ENCODE measurements around the gene EIF2S1.
"Not testable (repeated sequence)": the region's sequence is repeated elsewhere in the genome, so short reads cannot be mapped to it uniquely, and the experiment has no call there.

Gene EIF2S1

GRCh38 chr14:67359775-67360469, at the start of gene EIF2S1, which contains the start of gene ATP6V1D:
EIF2S1 (plus strand) TSS chr14:67360328; CDS start chr14:67364768, 4,440 bp downstream.
ATP6V1D (minus strand) TSS chr14:67359804; CDS start chr14:67359698, 106 bp downstream.
- peak; percentile 98 for FAIRE-seq

GRCh38 chr14:67311868-67312267, 48.3 kb upstream of the EIF2S1 start:
- no peak for FAIRE-seq

GRCh38 chr14:67313153-67313552, 47.0 kb upstream of the EIF2S1 start:
- FAIRE-seq, result no peak

DNA sequence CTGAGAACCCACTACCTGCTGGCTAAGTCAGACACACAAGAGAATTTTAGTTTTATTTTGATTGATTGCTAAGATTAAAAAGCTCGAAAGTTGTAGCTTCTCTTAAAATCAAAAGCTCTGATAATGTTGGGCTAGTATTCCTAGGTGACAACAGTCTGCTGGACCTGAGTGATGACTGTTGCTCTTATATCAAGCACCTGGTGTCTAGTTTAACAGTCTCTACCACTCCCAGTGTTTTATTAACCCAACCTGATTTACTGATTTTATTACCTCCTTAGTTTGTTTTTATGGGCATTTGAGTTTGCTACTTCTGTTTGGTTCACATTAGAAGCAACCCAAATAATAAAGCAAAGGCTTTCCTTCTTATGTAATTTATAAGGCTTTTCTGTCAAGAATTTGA, 42.3 kb upstream of the EIF2S1 start:
- no peak for FAIRE-seq

DNA sequence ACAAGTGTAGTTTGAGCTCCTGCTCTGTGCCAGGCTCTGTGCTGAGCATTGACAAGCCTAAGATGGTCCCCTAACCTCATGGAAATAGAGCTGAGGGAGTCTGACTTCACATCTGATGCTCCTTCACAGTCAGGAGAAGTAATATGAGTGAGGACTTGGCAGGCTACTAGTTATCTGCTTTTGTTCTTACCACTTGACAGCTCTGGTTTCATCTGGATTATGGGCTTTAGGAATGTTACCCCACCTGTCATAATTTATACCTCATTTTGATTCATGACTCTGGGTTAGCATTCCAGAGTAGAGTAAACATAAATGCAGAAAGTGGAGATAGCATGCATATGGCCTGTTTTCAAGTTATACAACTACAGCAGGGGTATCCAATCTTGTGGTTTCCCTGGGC, 41.0 kb upstream of the EIF2S1 start:
- no peak for FAIRE-seq

GRCh38 chr14:67329666-67330065, 30.5 kb upstream of the EIF2S1 start:
- FAIRE-seq, result not testable (repeated sequence)

GRCh38 chr14:67331368-67332125, 28.6 kb upstream of the EIF2S1 start:
- FAIRE-seq, result no peak

DNA sequence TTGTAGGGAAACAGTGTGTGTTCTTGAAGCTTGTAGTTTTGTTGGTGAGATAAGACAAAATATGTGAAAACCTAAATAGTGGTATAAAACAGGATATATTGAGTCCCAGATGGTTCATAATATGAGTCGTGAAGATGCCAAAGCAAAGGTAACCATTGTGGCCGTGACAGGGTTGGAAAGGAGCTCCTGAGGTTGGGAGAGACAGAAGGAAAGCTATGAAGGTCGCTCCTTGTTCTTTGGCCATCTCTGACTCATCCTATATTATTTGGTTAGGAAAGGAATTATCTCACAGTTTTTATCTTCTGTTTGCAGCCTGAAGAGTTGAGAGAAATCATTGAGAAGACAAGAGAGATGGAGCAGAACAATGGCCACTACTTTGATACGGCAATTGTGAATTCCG, 27.7 kb upstream of the EIF2S1 start:
- no peak for FAIRE-seq

DNA sequence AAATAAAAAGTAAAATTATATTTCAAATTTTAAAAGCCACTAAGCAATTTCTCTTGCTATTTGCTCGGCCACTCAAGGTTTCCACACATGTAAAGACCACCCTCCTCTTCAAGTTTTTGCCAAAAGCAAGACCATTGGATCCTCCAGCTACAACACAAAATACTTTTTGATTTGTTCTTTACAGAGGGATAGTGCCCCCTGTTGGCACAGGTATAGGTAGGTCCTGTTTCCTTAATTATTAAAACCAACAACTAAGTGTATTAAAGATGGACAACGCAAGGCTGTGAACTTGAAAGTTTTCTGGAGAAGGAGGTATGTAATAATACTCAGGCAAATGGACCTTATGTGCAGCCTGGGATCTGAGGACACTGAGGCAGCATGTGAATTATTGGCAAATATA, 24.3 kb upstream of the EIF2S1 start:
- no peak for FAIRE-seq

DNA sequence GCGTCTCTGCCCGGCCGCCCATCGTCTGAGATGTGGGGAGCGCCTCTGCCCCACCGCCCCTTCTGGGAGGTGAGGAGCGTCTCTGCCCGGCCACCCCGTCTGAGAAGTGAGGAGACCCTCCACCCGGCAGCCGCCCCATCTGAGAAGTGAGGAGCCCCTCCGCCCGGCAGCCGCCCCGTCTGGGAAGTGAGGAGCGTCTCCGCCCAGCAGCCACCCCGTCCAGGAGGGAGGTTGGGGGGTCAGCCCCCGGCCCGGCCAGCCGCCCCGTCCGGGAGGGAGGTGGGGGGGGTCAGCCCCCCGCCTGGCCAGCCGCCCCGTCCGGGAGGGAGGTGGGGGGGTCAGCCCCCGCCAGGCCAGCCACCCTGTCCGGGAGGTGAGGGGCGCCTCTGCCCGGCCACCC, 18.9 kb upstream of the EIF2S1 start:
- FAIRE-seq, result not testable (repeated sequence)

- FAIRE-seq, result no peak
These were observed 16.4 kb upstream of the EIF2S1 start for GRCh38 chr14:67343601-67344230.

DNA sequence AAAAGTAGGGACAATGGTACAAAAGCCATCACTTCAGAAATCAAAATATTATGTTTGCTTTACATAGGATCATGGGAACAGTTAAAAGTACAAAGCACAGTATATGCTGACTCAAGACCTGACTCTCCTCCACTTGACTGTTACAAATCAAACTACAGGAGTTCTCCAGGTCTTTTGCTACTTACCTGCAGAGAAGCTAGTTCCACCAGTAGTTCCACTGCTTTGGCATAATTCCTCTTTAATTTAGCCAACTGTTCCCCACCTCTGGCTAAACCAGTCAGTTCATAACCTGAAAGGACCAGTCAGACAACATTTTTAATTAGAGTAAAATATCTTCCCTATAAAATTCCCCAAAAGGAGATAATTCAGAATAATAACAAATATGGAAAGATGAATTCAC, 14.5 kb upstream of the EIF2S1 start:
- no peak for FAIRE-seq

DNA sequence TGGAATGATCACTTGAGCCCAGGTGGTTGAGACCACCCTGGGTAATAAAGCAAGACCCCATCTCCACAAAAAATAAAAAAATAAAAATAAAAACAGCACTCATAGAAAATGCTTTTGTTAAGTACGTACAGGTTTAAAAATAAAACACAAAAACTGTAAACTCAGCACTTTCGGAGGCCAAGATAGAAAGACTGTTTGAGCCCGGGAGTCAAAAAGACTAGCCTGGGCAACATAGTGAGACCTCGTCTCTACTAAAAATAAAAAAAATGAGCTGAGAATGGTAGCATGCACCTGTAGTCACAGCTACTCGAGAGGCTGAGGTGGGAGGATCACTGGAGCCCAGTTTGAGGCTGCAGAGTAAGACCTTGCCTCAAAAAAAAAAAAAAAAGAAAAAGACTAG, 8.1 kb upstream of the EIF2S1 start:
- no peak for FAIRE-seq

- no peak for FAIRE-seq
These were observed 2.8 kb upstream of the EIF2S1 start for GRCh38 chr14:67357186-67357968.

DNA sequence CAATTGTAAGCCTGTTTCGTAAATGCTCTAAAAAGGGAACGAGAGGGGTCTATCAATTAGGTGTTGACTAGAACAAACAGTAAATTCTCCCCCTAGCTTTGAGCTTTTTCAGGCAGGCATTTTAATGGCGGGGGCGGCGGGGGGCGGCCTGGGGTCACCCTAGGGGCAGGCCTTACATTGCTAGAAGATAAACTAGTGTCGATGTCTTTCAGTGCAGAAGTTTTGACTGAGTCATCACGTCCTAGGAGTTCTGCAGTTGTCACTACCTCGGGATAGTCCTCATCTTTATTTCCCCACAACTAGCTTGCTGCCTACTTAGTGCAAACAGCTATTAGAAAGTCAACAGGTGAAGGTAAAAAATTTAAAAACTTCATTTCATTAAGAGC, 2.2 kb upstream of the EIF2S1 start:
- no peak for FAIRE-seq

DNA sequence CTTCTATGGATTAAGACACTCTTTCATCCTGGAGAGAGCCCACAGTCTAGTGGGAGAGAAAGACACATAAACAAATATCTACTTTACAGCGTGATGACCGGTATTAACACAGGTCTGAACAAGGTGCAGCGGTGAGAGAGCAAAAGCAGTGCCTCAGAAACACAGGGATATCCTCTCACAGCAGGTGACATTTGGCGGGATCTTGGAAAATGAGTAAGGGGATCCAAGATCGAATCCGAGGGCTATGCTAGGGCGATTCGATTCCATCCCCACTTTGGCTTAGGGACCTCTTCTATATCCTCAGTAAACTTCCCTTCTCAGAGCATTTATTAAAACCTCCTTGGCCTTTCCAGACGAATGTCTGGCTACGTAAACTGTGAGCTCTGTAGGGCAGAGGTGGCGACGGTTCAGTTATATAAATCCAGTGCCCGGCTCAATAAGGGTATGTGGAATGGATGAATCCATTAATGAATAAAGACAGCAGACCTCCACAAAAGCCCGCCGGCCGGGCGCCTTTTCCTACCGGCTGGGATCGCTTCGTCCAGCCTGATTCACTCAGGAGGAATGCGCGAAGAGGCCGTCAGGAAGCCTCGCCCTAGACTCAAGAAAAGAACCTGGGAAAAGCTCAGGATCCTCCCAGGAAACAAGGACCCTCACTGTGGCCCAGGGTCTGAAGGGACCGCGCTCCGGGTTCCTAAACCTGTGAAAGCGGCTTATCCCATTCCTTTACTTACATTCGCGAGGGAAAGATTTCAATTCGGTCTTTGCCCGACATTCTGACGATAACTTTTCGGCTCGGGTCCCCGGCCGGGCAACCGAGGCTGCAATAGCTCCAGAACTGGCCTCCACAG, 979 bp upstream of the EIF2S1 start:
- FAIRE-seq, result no peak

- no peak for FAIRE-seq
These were observed 510 bp downstream of the EIF2S1 start for GRCh38 chr14:67360470-67361206.

- FAIRE-seq, result no peak
These were observed 5.3 kb downstream of the EIF2S1 start for GRCh38 chr14:67365476-67365875.

- FAIRE-seq, result no peak
These were observed 10.7 kb downstream of the EIF2S1 start for GRCh38 chr14:67370830-67371229.

- FAIRE-seq, result no peak
These were observed 11.4 kb downstream of the EIF2S1 start for GRCh38 chr14:67371247-67372148.

Measured in A204.1 (cell line).